IMR-90 (cell line): ENCODE data around the gene NR1H2.

Source experiments
- CEBPB ChIP-seq: IDR thresholded peaks from 2 replicates; pipeline ENCODE4 v1.6.1; 2012; ENCODE audit warnings: low read depth, low read length, improper control_type of control experiment
- CTCF ChIP-seq: conservative IDR thresholded peaks from 2 replicates; pipeline ENCODE4 v1.5.1; 2012; ENCODE audit warnings: mild to moderate bottlenecking, low read depth, low read length, improper control_type of control experiment
- MAFK ChIP-seq: IDR thresholded peaks from 2 replicates; pipeline ENCODE4 v1.6.1; 2012; ENCODE audit warnings: low read depth, low read length, improper control_type of control experiment
- RFX5 ChIP-seq: IDR thresholded peaks from 2 replicates; pipeline ENCODE4 v1.8.0; 2012; ENCODE audit warnings: low read depth, mild to moderate bottlenecking, low read length, moderate library complexity
- USF2 ChIP-seq: fragments of 150-350 bp; IDR thresholded peaks from 2 replicates; pipeline ENCODE4 v1.6.1; 2017; ENCODE audit warnings: mild to moderate bottlenecking, antibody characterized with exemption, low read length, low read depth

- TF ChIP-seq RFX5 (no peak), CTCF (no peak), USF2 (no peak), MAFK (no peak), CEBPB (no peak)
Measured at GRCh38 chr19:50377517-50377916, 1.3 kb downstream of the NR1H2 start.
